Lower leg skin (tissue), 3 donors: ENCODE measurements around the gene DSN1.

ENCODE experiments used
- POLR2A ChIP-seq, 2 donors: fragments of 450-650 bp; IDR thresholded peaks; one replicate each; pipeline ENCODE4 v1.6.1; 2016 to 2017; ENCODE audit warnings: antibody characterized with exemption in 2 of 2, mild to moderate bottlenecking in 1 of 2, moderate library complexity in 1 of 2
- TF ChIP-seq, protein P1 (sequence below), 3 donors: fragments of 450-650 bp; IDR thresholded peaks; one replicate each; pipeline ENCODE4 v1.5.1; 2016; ENCODE audit warnings: antibody characterized with exemption in 3 of 3, mild to moderate bottlenecking in 3 of 3, moderate library complexity in 2 of 3

DNA sequence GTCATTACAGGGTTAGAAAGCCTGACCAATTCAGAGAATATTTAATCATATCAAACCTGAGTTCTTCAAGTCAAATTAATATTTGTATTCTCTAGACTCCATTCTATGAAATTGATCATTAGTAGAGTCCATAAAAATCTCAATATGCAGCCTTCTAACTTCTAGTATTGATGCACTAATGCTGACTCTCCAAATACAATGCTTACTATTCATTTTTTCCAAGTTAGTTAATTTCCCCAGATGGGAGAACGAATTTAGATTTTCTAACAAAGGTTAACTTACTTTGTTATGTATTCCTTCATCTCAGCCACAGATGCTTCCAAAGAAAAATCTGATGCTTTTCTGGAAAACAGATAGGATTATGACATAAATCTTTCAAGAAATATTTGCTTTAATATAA lies 15.3 kb downstream of the DSN1 start:
- TF ChIP-seq POLR2A (IDR thresholded peaks at IDR 0.05) = no peak
- TF ChIP-seq, protein P1, sequence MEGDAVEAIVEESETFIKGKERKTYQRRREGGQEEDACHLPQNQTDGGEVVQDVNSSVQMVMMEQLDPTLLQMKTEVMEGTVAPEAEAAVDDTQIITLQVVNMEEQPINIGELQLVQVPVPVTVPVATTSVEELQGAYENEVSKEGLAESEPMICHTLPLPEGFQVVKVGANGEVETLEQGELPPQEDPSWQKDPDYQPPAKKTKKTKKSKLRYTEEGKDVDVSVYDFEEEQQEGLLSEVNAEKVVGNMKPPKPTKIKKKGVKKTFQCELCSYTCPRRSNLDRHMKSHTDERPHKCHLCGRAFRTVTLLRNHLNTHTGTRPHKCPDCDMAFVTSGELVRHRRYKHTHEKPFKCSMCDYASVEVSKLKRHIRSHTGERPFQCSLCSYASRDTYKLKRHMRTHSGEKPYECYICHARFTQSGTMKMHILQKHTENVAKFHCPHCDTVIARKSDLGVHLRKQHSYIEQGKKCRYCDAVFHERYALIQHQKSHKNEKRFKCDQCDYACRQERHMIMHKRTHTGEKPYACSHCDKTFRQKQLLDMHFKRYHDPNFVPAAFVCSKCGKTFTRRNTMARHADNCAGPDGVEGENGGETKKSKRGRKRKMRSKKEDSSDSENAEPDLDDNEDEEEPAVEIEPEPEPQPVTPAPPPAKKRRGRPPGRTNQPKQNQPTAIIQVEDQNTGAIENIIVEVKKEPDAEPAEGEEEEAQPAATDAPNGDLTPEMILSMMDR (IDR thresholded peaks at IDR 0.05) = no peak
